NB4 (cell line): Measurements from ENCODE around the gene GPR132.

Experiments
- DNase-seq: peaks from one replicate; pipeline ENCODE4 v3.0.0; 2010; ENCODE audit warnings: low read depth
- H3K4me3 ChIP-seq: one replicate; pipeline ENCODE4 v1.5.1; 2011; ENCODE audit warnings: mild to moderate bottlenecking, low read depth, low read length, moderate library complexity
- CTCF ChIP-seq: IDR thresholded peaks from one replicate; pipeline ENCODE4 v1.5.1; 2012; ENCODE audit warnings: low read depth, low read length
- MAX ChIP-seq: IDR thresholded peaks from 2 replicates; pipeline ENCODE4 v1.6.1; 2011; ENCODE audit warnings: low read depth, low read length
- MYC ChIP-seq: IDR thresholded peaks from 2 replicates; pipeline ENCODE4 v1.6.1; 2011; ENCODE audit warnings: low read depth, low read length
- POLR2A ChIP-seq: IDR thresholded peaks from 2 replicates; pipeline ENCODE4 v1.6.1; 2011; ENCODE audit warnings: mild to moderate bottlenecking; ENCODE audit not compliant: insufficient read length; ENCODE audit errors: extremely low read depth

The GPR132 gene

GRCh38 chr14:105073720-105074600, 8.7 kb upstream of the GPR132 start:
- no peak for TF ChIP-seq CTCF
- TF ChIP-seq POLR2A = no peak
- no peak for TF ChIP-seq MAX
- no peak for TF ChIP-seq MYC
- no peak for DNase-seq
- H3K4me3 ChIP-seq = no peak overlapping the region

GRCh38 chr14:105072892-105073719, 7.9 kb upstream of the GPR132 start:
- TF ChIP-seq CTCF (no peak), POLR2A (no peak), MAX (no peak), MYC (no peak)

GRCh38 chr14:105072381-105072861, 7.2 kb upstream of the GPR132 start:
- H3K4me3 ChIP-seq = no peak overlapping the region
- no peak for DNase-seq
- TF ChIP-seq CTCF = no peak
- no peak for TF ChIP-seq POLR2A
- TF ChIP-seq MYC = no peak
- TF ChIP-seq MAX = no peak

More at GRCh38 chr14:105072892-105073719, 7.9 kb upstream of the GPR132 start:
- DNase-seq = no peak
- H3K4me3 ChIP-seq = no peak overlapping the region

- no peak for DNase-seq
- no peak for TF ChIP-seq CTCF
- TF ChIP-seq MAX = no peak
- TF ChIP-seq MYC = no peak
- no peak for TF ChIP-seq POLR2A
- no peak overlapping the region for H3K4me3 ChIP-seq
These were observed 6.7 kb upstream of the GPR132 start for GRCh38 chr14:105071942-105072341.

- H3K4me3 ChIP-seq = no peak overlapping the region
- DNase-seq = no peak
- TF ChIP-seq MYC (no peak), CTCF (no peak), POLR2A (no peak), MAX (no peak)
These were observed 6.1 kb upstream of the GPR132 start for GRCh38 chr14:105071326-105071725.
